Stimulated activated CD8-positive, alpha-beta memory T cell treated with anti-CD3 and anti-CD28 coated beads, Interleukin-4, amount 100 ng/mL, for 1 hour (primary cell): Measurements from ENCODE around the gene RNF13.

ENCODE experiments used
- DNase-seq, 2 donors: peaks; one replicate each; pipeline ENCODE4 v3.0.0-alpha.2; 2020; ENCODE audit warnings: low read depth in 2 of 2, low spot score in 1 of 2

RNF13 gene, protein sequence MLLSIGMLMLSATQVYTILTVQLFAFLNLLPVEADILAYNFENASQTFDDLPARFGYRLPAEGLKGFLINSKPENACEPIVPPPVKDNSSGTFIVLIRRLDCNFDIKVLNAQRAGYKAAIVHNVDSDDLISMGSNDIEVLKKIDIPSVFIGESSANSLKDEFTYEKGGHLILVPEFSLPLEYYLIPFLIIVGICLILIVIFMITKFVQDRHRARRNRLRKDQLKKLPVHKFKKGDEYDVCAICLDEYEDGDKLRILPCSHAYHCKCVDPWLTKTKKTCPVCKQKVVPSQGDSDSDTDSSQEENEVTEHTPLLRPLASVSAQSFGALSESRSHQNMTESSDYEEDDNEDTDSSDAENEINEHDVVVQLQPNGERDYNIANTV

DNA sequence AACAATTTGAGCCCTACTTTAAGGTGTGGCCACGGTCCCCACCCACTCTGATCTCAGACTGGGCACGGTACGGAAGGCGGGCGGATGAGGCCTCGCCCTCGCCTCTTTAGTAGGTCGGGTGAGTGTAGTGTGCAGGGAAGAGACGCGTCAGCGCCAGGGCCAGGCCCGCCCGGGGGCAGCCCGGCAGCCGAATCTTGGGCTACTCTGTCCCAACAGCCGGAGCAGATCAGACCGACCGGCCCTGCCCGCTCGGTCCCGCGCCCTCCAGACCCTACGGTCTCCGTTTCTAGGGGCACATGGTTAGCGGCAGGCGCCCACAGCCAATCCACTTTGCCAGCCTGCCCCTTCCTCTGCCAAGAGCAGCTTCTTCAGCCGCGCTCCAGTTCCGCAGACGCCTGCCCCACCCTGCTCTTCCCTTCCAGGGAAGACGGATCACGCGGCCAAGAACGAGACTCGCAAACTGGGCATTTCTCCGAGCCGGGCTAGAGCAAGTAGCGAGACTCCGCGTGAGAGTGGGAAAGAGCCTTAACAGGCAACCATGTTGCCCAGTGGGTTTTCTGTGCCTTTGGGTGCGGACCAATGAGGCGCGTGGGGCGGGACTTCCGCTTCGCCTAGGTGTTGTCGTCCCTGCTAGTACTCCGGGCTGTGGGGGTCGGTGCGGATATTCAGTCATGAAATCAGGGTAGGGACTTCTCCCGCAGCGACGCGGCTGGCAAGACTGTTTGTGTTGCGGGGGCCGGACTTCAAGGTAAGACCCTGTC is at the start of gene RNF13:
Gene RNF13, plus strand, starts transcription at position 610 of the 761 bp plus-strand sequence. CDS start 32,812 bp downstream, outside the sequence.
- DNase-seq, result peak; percentile 84 to 86

DNA sequence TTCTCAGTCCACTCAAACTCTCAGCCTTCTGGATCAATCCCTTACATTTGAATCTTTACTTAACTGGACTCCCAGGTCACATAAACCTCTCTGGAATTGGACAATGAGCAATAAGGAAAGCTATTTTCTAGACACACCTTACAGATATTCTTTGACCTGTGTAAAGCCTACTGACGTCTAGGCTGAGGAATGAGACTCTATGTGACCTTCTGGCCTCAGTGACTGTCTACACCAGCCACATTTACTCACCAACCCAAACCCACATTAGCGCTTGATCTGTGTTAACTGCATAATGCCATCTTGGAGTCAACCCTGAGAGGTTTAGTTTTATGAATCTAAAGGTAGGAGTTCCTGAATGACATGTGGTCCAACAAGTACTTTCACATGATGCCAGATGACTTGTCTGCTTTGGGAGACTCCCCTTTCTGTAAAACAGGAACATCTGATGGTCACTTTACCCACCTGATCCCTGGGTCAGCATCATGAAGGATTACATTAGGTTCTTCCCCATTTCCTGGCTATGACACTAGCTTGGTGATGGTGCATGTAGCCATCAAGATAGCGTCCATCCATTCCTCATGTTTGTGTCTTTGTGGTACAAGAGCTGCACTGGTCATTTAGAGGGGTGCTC is 49.3 kb upstream of the RNF13 start:
- DNase-seq, result no peak

DNA sequence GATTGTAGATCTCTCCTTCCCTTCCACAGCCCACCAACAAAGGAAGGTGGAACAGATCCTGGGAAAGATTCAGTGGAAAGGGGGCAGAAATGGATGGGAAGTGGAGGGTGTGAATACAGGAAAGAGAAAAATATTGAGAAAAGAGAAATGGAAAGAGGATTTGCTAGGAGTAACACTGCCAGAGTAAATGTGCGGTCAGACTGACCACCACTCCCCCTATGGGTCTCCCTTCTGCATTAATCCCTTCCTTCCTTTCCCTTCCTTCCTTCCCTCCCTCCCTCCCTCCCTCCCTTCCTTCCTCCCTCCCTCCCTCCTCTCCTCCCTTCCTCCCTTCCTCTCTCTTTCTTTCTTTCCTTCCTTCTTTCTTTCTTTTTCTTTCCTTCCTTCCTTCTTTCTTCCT is 48.7 kb upstream of the RNF13 start:
- DNase-seq, result no peak

DNA sequence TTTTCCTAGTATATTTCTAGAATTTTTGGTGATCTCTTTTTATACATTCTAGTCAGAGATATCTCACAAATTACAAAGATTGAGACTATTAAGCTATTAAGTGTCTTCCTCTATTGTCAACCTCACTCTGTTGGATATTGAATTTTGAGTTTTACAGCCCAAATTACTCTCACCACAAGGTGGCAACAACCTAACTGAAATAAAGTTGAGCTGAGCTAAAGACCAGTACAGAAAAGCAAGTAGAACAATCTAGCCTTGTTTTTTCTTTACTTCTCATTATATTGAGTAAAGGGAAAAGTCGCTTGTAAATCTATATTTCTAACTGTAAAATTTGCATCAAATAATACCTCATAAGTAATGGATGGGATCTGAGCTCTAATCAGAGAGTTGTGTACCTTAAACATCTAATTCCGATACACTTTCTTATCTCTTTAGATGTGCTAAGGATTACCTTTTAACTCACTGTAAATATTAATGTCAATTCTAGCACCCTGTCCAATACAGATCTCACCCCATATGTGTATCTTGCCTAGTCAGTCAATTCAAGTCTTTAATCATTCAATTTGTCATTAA is 47.2 kb upstream of the RNF13 start:
- no peak for DNase-seq

DNA sequence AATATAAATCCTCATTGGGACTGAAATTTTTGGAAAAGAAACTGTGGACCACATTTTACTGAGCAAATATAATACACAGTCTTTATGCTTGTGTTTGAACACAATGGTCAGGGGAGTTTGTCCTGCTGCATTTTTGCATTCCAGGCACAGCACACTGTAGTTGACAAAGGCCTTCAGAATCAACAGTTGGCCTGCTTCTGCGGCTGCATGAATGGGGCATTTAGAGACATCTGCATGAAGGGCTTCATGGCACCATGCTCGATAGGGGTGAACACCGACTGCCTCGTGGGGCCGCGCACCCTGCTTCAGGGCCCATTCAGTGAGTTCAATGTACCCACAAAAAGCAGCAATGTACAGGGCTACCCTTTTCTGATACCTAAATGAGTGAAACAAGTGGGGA is 45.3 kb upstream of the RNF13 start:
- no peak for DNase-seq

DNA sequence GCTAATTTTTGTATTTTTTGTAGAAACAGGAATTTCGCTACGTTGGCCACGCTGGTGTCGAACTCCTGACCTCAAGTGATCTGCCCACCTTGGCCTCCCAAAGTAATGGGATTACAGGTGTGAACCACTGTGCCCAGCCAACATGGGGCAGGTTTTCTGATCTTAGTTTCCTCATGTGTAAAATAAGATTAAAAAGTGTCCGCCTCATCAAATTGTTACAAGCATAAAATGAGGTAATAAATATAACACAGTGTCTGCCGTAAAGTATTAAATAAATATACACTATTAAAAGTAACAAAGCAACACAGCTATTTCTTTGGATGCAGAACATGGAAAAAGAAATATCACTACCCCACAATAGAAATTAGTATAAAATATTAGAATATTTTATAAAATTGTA is 44.3 kb upstream of the RNF13 start:
- no peak for DNase-seq

DNA sequence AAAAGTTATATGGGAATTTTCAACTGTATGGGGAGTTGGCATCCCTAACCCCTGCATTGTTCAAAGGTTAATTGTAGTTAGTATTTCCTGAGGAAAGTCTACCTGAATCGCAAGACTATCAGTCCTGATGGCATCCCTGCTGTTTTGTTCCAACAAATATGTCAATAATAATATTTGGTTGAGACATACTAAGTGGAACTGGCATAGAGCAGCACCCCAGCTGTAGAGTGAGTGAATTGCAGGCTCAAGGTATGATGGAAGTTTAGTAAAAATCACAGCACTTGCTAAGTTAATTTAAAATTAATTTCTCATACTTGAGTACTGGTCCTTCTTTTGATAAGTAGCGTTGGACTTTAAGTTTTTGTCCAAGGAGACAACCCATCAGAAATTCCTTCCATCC is 42.8 kb upstream of the RNF13 start:
- no peak for DNase-seq

DNA sequence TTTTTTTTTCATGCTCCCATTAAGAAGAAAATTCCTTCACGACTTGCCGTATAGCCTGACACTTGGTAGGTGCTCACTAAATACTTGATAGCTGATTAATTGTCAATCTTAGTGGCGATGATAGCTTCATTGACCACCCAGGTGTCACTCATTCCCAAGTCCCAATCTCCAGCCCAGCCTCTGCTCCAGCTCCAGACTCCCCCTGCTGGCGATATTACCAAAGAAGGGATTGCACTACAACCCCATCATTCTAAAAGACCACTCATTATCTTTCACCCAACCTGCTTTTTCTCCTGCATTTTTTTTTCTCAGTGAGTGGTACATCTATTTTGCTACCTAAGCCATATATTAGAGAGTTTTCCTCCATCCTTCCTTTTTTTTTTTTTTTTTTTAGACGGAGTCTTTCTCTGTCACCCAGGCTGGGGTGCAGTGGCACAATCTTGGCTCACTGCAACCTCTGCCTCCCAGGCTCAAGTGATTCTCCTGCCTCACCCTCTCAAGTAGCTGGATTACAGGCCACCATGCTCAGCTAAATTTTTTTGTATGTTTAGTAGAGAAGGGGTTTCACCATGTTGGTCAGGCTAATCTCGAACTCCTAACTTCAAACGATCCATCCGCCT is 41.3 kb upstream of the RNF13 start:
- no peak for DNase-seq

DNA sequence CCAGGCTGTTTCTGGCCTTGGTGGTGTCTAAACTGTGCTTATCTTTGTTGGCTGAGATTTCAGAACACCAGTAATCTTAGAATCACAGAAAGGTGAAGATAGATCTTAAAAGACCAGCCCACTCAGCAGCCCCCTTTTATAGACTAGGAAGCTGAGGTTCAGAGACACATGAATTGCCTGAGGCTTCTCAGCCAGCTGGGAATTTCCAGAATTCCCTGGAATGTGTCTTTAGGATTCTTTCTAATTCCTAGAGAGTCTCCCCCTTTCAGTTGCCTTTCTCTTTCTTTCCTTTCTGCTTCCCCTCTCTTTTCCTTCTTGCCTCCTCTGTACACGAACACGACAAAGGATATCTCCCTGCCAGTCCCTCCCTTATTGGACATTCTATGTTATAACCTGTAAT is 40.2 kb upstream of the RNF13 start:
- DNase-seq, result no peak

DNA sequence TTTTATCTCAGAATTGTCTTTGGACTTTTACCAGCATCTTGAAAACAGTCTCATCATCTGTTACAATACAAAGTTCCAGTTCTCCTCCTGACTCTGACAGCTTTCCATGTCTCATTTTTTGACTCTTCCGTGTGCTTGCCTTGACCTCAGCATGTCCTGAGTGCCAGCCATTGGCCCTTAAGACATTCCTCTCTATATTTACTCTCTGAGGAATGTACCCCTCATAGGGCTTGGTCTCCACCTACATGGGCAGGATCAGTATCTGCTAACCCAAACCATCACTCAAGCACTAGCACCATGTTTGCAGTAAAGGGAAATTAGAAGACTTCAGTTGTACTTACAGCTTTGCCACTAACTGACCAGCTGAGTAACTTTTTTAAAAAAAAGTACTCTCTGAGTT is 36.8 kb upstream of the RNF13 start:
- DNase-seq, result no peak

DNA sequence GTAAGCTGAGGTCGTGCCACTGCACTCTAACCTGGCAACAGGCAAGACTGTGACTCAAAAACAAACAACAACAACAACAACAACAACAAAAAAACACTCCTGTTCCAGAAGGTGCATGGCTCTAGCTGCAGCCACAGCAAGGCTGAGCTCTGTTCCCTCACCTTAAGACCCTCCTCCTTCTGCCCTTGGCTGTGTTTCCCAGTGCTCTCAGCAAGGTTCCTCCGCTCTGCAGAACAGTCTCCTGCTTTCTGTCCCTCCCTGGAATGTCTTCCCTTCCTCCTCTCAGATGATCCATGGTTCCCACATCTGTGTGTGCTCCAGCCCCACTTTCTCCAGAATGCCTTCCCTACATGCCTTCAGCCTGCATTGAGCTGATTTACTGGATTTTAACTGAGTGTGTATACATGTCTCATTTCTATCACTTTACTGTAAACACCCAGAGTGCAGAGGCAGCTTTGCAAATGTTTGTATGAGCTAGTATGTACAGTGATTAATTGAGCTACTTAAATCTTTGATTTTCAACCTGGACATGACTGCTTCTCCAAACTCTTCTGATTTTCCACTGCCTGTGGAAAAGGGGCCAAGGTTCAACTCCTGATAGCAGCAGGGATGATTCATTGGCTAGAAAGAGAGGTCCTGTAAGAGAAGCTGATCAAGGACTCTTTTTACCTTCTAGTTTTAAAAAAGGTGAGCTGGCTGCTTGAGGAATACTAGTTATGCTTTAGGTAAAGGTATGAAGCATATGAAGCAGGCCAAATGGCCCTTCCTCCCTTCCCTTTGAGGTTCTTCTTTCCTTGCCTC is 35.4 kb upstream of the RNF13 start:
- no peak for DNase-seq

DNA sequence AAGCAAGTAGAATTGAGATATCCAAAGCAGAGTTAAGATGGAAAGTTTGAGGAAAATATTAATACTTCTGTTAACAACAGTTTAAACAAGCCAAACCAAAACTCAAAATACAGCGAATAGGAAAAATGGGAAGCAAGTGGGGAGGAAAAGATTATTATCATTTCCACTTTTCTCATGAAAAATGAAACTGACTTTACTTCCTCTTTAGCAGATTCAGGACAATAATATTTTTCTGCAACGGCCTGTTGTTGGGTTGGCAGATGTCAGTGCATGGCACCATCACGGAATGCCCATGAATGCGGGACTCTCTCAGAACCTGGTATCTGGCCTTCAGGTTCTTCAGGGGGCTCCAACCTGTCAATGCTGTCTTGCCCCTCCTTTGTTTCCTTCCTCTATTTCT is 31.8 kb upstream of the RNF13 start:
- DNase-seq, result no peak

DNA sequence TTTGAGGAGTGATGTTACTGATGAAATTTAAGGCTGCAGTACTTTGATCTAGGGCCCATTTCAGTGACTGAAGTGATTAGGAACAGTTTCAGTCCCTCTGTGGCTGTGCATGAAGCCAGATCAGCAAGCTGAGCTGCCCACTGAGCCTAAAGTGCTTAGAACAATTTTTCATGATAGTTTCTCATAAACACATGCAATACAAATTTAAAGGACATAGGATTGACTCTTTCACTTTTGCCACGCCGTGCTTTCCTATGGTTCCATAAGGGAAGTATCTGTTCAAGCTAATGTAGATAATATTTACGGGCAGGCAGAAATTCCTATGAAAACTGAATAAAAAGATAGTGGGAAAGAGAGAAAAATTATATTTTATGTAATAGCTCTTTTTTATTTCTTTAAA is 31.3 kb upstream of the RNF13 start:
- no peak for DNase-seq

DNA sequence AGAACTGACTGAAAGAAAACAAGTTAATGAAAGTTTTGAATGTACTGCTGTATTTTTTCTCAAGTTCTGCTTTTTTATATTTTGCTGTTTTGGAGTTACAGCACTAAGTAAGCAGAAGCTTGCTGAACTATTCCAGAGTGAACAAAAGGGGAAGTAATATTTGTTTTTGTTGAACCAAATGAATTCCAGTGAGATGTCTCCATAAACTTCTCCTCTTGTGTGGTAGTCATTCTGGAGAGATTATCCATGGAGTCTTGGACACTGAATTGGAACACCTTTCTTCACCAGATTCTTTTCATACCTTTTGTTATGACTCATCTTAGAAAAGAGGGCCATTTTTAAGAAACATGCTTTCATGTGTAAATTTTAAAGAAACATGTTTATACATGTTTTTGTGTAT is 29.4 kb upstream of the RNF13 start:
- DNase-seq, result no peak

DNA sequence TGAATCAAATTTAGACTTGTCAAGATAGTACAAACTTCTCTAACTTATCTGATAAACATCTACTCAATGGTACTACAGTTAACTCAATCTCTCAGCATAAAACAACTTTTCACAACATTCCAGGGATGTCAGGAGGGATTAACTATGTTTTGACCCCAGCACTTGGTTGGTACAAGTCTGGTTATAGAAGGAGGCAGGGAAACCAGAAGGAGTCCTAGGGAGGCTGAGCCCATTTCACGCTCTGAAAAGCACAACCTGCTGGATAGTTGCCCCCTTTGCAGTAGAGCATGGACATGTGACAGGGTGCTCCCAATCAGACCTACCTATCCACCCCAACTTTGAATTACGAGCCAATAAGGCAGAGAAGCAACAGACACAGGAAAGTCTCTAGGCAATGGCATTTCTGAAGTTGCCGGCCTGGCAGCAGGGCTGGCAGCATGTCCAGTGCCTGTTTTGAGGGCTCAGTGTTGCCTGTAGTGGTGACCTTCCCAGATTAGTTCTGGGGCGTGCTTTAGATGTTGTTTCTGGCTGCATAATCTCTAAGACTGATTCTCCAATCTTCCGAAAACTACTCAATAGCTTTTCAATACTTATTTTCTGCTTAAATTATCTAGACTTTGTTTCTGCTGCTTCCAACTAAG is 28.8 kb upstream of the RNF13 start:
- no peak for DNase-seq

DNA sequence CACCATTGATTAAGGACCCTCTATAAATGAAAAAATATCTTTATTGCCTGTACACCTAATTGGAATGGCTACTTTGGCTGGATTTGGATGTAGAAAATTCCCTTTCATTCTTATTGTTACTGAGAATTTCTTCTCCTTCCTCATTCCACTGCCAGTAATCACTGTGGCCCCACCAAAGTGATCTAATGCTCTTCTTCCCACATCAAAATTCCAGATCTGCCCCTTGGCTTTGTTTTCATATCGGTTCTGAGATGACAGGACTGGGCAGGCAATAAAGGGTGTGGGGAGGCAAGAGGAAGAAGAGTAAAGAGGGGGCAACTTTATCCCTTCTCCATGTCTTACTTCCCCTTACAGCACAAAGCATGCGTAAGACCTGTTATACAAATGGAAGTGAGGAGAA is 22.7 kb upstream of the RNF13 start:
- DNase-seq, result no peak

DNA sequence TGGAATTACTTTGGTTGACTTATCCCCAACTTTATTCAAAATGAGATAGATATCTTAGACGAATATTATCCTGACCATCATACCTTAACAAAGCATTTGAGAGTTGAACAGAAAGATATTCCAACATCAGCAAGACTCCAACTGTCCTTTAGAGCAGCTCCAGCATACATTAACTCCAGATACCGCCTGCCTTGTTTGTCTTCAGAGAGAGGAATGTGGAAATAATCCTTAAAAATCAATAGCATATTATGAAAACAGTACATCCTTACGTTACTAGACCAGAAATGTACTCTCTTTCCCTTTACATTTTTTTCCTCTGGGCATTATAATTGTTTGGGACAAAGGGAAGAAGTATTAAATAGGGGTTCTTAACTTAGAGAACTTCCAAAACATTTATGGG is 22.3 kb upstream of the RNF13 start:
- DNase-seq, result no peak

DNA sequence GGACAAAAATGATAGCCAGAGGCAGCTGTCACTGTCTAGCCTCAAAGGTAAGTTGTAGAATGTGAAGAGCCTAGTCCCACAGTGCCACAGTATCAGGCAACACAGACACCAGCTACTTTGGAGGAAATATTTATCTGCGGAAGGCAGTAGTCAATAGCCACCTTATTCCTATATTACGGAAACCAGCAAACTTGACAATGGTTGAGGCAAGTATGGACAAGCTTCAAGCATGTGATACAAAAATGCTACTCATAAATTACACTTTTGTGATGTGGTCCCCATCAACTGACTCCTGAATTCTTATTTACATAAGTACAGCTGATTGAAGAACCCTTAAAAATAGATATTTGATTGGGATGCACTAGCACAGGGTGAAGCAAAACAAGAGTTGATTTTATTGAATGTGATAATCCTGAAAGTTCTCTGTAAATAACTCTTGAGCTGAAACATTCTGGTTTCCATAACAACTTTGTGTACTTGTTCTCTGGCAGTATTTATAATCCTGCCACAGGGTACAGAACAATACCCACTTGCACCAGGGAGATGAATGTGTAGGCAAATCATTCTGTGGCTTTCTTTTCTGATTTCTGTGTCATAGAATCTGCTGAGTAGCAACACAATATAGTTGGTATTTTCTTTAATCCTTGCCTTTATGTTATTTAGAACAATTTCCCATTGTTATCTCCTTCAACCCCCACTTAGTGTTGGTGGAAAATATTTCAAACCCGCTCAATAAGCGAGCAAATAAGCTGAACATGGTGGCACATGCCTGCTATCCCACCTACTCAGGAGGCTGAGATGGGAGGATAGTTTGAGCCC is 20.4 kb upstream of the RNF13 start, which contains the start of gene ANKUB1:
Gene ANKUB1, minus strand, starts transcription at position 103 of the 819 bp plus-strand sequence. CDS start 188 bp downstream, outside the sequence.
- DNase-seq, result no peak

DNA sequence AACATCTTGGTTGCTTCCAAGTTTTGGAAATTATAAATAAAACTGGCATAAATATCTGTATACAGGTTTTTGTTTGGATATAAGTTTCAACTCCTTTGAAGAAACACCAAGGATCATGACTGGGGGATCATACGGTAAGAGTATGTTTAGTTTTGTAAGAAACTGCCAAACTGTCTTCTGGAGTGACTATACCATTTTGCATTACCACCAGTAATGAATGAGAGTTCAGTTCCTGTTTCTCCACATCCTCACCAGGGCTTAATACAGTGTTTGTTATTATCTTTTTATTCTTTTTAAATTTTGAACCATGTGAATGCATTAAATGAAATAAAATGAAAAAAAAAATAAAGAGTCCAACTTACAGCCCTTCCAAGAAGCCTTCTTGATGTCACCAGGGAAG is 17.0 kb upstream of the RNF13 start:
- DNase-seq, result no peak
